Measurements from ENCODE around the gene FRMD4B.

Gene FRMD4B

GRCh38 chr3:69142797-69143454, 243.0 kb downstream of the FRMD4B start:
- DNase-seq = no peak
- H3K27ac ChIP-seq = no peak overlapping the region
- H3K27me3 ChIP-seq = peaks cover 0 to 4% of the 10 kb centered on the region in 2 donors
- no peak overlapping the region for H3K4me3 ChIP-seq
- no peaks in the 10 kb centered on the region for H3K9me3 ChIP-seq
- H3K4me1 ChIP-seq = no peaks in the 10 kb centered on the region
- H3K36me3 ChIP-seq = no peaks in the 10 kb centered on the region
- no peak for TF ChIP-seq CTCF (IDR thresholded peaks at IDR 0.05)
- intact Hi-C loops (cut with DNase I; ENCODE audit: low total_unique reads) = no loop called here

- TF ChIP-seq CTCF (IDR thresholded peaks at IDR 0.05) = no peak
- no peaks in the 10 kb centered on the region for H3K9me3 ChIP-seq
- no peak overlapping the region for H3K4me3 ChIP-seq
- DNase-seq = no peak
- intact Hi-C loops (cut with DNase I; ENCODE audit: low total_unique reads) = no loop called here
- H3K36me3 ChIP-seq = no peaks in the 10 kb centered on the region
- H3K4me1 ChIP-seq = no peaks in the 10 kb centered on the region
- peaks cover 0 to 4% of the 10 kb centered on the region in 2 donors for H3K27me3 ChIP-seq
- H3K27ac ChIP-seq = no peak overlapping the region
Measured at GRCh38 chr3:69142090-69142489, 243.8 kb downstream of the FRMD4B start.

- H3K27me3 ChIP-seq = peaks cover 0 to 4% of the 10 kb centered on the region in 2 donors
- no peak for DNase-seq
- H3K9me3 ChIP-seq = no peaks in the 10 kb centered on the region
- no peak overlapping the region for H3K4me3 ChIP-seq
- H3K4me1 ChIP-seq = no peaks in the 10 kb centered on the region
- no peak overlapping the region for H3K27ac ChIP-seq
- intact Hi-C loops (cut with DNase I; ENCODE audit: low total_unique reads) = no loop called here
- TF ChIP-seq CTCF (IDR thresholded peaks at IDR 0.05) = no peak
- no peaks in the 10 kb centered on the region for H3K36me3 ChIP-seq
Measured at GRCh38 chr3:69141313-69141712, 244.6 kb downstream of the FRMD4B start.

GRCh38 chr3:69137412-69137811, 248.5 kb downstream of the FRMD4B start:
- no peaks in the 10 kb centered on the region for H3K9me3 ChIP-seq
- no peaks in the 10 kb centered on the region for H3K36me3 ChIP-seq
- no peak overlapping the region for H3K4me3 ChIP-seq
- TF ChIP-seq CTCF (IDR thresholded peaks at IDR 0.05) = no peak
- no peaks in the 10 kb centered on the region for H3K4me1 ChIP-seq
- H3K27me3 ChIP-seq = peaks cover 0 to 4% of the 10 kb centered on the region in 2 donors
- DNase-seq = no peak
- intact Hi-C loops (cut with DNase I; ENCODE audit: low total_unique reads) = no loop called here
- H3K27ac ChIP-seq = no peak overlapping the region

- H3K27me3 ChIP-seq = peaks cover 0 to 4% of the 10 kb centered on the region in 2 donors
- TF ChIP-seq CTCF (IDR thresholded peaks at IDR 0.05) = no peak
- H3K36me3 ChIP-seq = no peaks in the 10 kb centered on the region
- H3K4me3 ChIP-seq = no peak overlapping the region
- no peak overlapping the region for H3K27ac ChIP-seq
- intact Hi-C loops (cut with DNase I; ENCODE audit: low total_unique reads) = no loop called here
- no peaks in the 10 kb centered on the region for H3K9me3 ChIP-seq
- DNase-seq = no peak
- H3K4me1 ChIP-seq = no peaks in the 10 kb centered on the region
Measured at GRCh38 chr3:69137005-69137404, 248.9 kb downstream of the FRMD4B start.

- no peak for TF ChIP-seq CTCF (IDR thresholded peaks at IDR 0.05)
- DNase-seq = no peak
- peaks cover 0 to 4% of the 10 kb centered on the region in 2 donors for H3K27me3 ChIP-seq
- no peak overlapping the region for H3K4me3 ChIP-seq
- no peaks in the 10 kb centered on the region for H3K36me3 ChIP-seq
- no peaks in the 10 kb centered on the region for H3K4me1 ChIP-seq
- no peaks in the 10 kb centered on the region for H3K9me3 ChIP-seq
- no peak overlapping the region for H3K27ac ChIP-seq
- intact Hi-C loops (cut with DNase I; ENCODE audit: low total_unique reads) = no loop called here
Measured at GRCh38 chr3:69130689-69131088, 255.2 kb downstream of the FRMD4B start.
